ENCODE measurements around the gene XPC.
"Not testable (repeated sequence)": the region's sequence is repeated elsewhere in the genome, so short reads cannot be mapped to it uniquely, and the experiment has no call there.

The XPC gene

DNA sequence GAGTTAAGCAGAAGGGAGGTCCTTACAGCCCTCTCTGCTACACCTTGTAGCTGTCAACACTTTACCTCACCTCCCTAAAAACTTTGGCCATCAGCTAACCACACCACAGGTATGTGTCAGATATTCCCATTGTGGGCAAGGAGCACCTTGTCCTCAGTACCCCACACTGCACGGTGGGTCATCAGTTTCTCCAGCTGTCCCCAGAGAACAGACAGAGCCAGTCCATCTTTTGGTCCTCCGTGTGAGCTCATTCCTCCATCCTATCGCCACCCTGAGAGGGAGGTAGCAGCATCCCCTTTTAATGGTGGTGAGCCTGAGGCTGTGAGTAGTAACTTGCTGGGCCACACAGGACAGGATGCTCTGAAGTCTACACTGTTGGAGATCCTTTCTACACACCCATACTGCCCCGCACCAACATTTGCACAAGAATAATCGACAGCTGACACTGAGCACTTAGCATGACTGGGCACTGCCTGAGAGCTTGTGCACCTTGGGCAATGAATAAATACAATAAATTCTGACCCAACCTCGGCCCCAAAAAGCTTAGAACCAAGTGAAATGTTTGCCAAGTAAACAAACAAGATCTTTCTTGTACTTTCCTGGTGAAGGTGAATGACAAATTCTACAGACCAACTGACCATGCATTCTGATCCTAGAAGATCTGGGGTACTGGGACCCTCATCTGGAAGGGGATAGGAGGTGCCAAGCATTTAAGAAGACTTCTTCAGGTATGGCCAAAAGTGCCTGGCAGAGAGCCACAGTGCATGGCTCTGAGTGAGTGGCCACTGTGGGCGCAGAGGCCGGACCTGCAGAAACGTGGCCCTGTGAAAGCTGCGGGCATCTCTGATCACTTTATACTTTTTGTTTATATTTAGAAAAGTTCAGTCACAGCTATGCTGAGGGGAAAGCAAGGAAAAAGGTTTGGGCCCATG, 60.7 kb downstream of the XPC start:
- no peak for DNase-seq

DNA sequence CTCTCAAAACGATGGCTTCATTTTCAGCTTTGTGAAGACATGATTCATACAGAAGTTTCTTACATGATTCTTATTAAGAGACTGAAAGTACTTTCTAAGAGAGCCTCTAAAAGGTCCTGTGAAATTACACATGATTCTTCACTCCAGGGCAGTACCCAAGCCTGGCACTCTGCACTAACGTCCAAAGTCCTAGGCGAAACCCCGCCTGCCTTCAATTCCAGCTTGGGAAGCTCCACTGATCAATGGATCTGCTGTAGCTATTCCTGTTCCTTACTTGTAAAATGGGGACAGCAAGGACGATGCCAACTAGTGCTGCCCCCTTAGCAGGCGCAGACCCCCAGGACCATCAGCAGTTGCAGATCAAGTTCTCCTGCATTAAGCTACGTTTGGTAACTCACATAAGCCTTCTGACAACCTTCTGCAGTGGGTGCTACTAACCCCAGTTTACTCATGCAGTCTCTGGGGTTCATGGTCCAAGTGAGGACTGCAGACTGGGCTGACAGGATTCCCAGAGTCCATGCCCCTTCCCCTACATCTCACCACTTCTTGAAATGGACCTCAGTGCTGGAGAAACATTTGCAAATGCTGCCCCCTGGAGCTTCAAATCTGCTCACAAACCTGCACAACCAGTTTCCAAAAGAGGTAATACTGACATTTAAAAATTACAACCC, 64.3 kb downstream of the XPC start:
- DNase-seq: no peak

DNA sequence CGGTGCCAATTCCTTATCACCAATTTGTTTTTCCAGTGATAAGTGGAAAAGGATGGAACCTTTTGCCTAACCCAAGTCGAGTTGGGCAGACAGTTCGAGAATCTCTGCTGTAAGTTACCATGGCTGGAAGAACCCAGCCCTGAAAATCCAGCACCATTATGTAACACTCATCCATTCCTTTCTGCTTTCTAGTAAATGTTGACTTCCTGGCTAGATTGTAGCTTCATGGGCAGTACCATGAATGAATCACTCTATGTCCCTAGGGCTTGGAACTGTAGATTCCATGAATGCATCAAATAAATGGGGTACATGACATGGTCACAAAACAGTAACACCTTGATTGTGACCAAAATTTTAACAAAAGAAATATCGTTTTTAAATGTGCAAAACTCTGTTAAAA, 67.7 kb downstream of the XPC start:
- no peak for DNase-seq

DNA sequence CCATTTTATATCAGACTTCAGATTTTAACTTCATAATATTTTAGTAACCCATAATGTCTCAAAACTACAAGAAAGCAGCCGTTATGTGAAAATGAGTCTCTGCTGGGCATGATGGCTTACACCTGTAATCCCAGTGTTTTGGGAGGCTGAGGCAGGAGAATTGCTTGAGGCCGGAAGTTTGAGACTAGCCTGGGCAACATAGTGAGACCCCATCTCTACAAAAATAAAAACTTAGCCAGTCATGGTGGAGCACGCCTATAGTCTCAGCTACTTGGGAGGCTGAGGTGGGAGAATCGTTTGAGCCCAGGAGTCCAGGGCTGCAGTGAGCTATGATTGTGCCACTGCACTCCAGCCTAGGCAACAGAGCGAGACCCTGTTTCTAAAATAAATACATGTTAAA, 68.6 kb downstream of the XPC start:
- DNase-seq: not testable (repeated sequence)

DNA sequence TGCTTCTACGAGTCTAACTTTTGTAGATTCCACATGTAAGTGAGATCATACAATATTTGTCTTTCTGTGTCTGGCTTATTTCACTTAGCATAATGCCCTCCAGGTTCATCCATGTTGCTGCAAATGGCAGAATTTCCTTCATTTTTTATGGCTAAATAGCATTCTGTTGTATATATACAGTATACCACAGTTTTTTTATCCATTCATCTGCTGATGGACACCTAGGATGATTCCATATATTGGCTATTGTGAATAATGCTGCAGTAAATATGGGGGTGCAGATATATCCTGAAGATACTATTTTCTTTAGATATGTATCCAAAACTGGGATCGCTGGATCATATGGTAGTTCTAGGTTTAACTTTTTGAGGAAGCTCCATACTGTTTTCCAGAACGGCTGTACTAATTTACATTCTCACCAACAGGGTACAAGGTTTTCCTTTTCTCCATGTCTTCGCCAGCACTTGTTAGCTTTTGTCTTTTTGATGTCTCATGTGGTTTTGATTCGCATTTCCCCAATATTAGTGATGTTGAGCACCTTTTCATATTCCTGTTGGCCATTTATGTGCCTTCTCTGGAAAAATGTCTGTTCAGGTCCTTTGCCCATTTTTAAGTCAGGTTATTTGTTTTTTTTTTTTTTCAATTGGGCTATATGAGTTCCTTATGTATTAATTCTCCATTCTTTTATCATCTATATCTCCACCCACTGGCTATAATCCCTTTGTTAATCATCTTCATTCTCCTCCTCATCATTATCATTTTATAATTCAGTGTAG, 80.6 kb downstream of the XPC start:
- no peak for DNase-seq

GRCh38 chr3:14096742-14097141, 81.7 kb downstream of the XPC start:
- DNase-seq: no peak

Data from inflammatory macrophage treated with lipopolysaccharide for 1 hour (primary cell).